ENCODE data around the gene PXDC1. TPM values are rescaled to one million over a fixed set of nuclear protein-coding genes. Genes with fewer than 3 reads are reported as not detected.

Gene PXDC1
- total RNA-seq, 3 donors from 2014 or later = 3.1 to 27.9 (median 9.2) TPM

DNA sequence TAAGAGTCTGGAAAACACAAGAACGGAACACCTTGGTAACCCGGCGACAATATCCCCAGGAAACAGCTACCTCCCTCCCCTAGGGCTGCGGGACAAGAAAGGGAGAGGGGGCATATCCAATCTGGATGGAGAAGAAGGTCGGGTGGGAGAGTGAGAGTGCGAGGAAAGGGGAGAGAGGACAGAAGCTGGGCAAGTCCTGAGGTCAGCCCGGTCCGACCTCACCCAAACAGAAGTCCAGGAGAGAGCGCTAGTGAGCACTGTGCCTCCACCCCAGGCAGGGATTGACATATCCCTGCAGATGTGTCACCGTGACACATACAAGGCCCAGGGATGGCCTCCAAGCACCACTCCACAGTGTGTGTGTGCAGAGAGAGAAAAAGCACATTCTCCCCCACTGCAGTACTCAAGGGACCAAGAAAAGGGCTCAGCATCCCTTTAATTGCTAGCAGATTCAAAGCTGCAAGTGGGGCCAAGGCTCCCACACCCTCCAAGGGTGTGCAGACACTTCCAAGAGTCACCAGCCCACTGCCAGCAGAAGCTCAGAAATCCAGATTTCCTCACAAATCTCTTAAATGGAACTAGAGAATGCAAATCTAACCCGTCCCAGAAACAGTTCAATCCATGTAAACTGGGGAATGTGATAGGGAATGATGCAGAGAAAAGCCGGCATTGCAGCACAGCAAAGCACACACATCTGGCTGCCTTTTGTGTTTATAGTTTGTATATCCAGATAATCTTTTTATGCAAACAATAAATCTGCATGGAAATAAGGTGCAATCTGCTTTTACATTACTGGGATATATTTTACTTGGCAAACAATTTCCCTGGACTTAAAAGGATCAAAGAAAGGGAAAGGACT lies 3.1 kb downstream of the PXDC1 start:
- H3K9me3 ChIP-seq = no peaks in the 10 kb centered on the region
- H3K36me3 ChIP-seq (ENCODE audit: low read depth) = no peaks in the 10 kb centered on the region
- DNase-seq (peak; percentile 68 to 83 (median 70)), ATAC-seq (peak; percentile 65)
- peaks cover 29% of the 10 kb centered on the region for H3K4me1 ChIP-seq (ENCODE audit: low read depth)
- peak; percentile 24 for TF ChIP-seq CTCF (IDR thresholded peaks at IDR 0.05)
- no peak overlapping the region for H3K4me3 ChIP-seq
- intact Hi-C loops (cut with DNase I, micrococcal nuclease) = loop anchor here (10.0 kb wide), 3 partner anchors 76 to 236 kb away; no protein-coding TSS in a partner anchor

- no peak for TF ChIP-seq CTCF (IDR thresholded peaks at IDR 0.05)
- peaks cover 28% of the 10 kb centered on the region for H3K4me1 ChIP-seq (ENCODE audit: low read depth)
- DNase-seq (no peak), ATAC-seq (no peak)
- intact Hi-C loops (cut with DNase I, micrococcal nuclease) = loop anchor here (10.0 kb wide), 3 partner anchors 78 to 238 kb away; no protein-coding TSS in a partner anchor
- no peak overlapping the region for H3K4me3 ChIP-seq
- no peaks in the 10 kb centered on the region for H3K9me3 ChIP-seq
- H3K36me3 ChIP-seq (ENCODE audit: low read depth) = no peaks in the 10 kb centered on the region
Observed at GRCh38 chr6:3747100-3747737, 4.3 kb downstream of the PXDC1 start.

- ATAC-seq = no peak
- no peaks in the 10 kb centered on the region for H3K9me3 ChIP-seq
- H3K36me3 ChIP-seq (ENCODE audit: low read depth) = no peaks in the 10 kb centered on the region
- H3K4me1 ChIP-seq (ENCODE audit: low read depth) = peaks cover 26% of the 10 kb centered on the region
- intact Hi-C loops (cut with DNase I, micrococcal nuclease) = loop anchor here (10.0 kb wide), 3 partner anchors 78 to 238 kb away; no protein-coding TSS in a partner anchor
- H3K4me3 ChIP-seq = no peak overlapping the region
- TF ChIP-seq CTCF (IDR thresholded peaks at IDR 0.05) = no peak
- no peak for DNase-seq
Observed at GRCh38 chr6:3746696-3747095, 4.8 kb downstream of the PXDC1 start.

- Histone ChIP-seq H3K4me1 (ENCODE audit: low read depth) (peaks cover 24% of the 10 kb centered on the region), H3K36me3 (ENCODE audit: low read depth) (no peaks in the 10 kb centered on the region), H3K4me3 (no peak overlapping the region), H3K9me3 (no peaks in the 10 kb centered on the region)
- ATAC-seq (no peak), DNase-seq (peak in 1 of 3 donors; percentile 51)
- intact Hi-C loops (cut with DNase I, micrococcal nuclease) = loop anchor here (10.0 kb wide), 3 partner anchors 79 to 239 kb away; no protein-coding TSS in a partner anchor
- no peak for TF ChIP-seq CTCF (IDR thresholded peaks at IDR 0.05)
Observed at GRCh38 chr6:3746119-3746691, 5.3 kb downstream of the PXDC1 start.

DNA sequence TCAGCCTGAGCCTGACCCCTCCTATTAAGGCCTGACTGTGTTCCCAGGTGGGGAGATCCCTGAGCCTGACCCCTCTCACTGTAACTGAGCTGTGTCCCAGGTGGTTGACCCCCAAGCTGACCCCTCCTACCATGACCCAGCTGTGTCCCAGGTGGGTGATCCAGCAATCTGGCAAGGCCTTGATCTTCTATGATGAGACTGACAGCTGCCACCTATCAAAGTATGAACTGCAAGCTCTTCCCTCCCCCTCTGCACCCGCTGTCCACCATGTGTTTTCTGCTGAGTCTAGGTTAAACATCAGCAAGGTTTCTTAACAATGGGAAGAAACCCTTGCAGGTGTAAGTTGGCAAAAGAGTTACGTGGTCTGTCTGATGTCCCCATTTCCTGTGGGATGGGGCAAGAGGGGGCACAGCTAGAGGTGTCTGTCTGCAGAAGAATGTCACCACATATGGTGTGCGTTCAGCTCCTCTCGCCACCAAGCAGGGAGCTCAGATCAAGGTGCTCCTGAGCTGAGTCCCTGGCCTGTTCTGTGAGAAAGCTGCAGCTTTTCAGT lies 5.9 kb downstream of the PXDC1 start:
- Histone ChIP-seq H3K9me3 (no peaks in the 10 kb centered on the region), H3K4me1 (ENCODE audit: low read depth) (peaks cover 19% of the 10 kb centered on the region), H3K4me3 (no peak overlapping the region), H3K36me3 (ENCODE audit: low read depth) (no peaks in the 10 kb centered on the region)
- intact Hi-C loops (cut with DNase I, micrococcal nuclease) = loop anchor here (10.0 kb wide), 3 partner anchors 79 to 239 kb away; no protein-coding TSS in a partner anchor
- TF ChIP-seq CTCF (IDR thresholded peaks at IDR 0.05) = no peak
- ATAC-seq (no peak), DNase-seq (no peak)

Data from mucosa of descending colon (tissue), 3 donors.